Amniotic epithelial cell (primary cell): ENCODE results near the gene SOX4.
"Not testable (repeated sequence)": the region's sequence is repeated elsewhere in the genome, so short reads cannot be mapped to it uniquely, and the experiment has no call there.

Source experiments
- DNase-seq: peaks from one replicate; pipeline ENCODE4 v3.0.0-alpha.2; 2010; ENCODE audit warnings: low read depth

The SOX4 gene

GRCh38 chr6:21593412-21593926 is at the start of gene SOX4:
TSS of gene SOX4 (plus strand) at chr6:21593751. CDS start at chr6:21594535, 784 bp downstream.
- peak; percentile 96 for DNase-seq

- not testable (repeated sequence) for DNase-seq
Observed at GRCh38 chr6:21552286-21552685, 41.3 kb upstream of the SOX4 start.

DNA sequence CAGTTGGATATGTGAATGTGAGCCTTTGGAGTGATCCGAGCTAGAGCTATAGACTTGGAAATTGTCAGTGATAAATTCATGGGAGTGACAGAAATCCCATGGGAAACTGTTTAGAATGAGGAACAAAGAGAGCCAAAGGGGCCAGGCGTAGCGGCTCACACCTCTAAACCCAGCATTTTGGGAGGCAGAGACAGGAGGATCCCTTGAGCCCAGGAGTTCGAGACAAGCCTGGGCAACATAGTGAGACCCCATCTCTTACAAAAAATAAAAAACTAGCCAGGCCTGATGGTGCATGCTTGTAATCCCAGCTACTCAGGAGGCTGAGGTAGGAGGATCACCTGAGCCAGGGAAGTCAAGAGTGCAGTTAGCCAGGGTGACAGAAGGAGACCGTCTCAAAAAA is 39.3 kb upstream of the SOX4 start:
- no peak for DNase-seq

GRCh38 chr6:21555197-21555596 is 38.4 kb upstream of the SOX4 start:
- DNase-seq, result no peak

DNA sequence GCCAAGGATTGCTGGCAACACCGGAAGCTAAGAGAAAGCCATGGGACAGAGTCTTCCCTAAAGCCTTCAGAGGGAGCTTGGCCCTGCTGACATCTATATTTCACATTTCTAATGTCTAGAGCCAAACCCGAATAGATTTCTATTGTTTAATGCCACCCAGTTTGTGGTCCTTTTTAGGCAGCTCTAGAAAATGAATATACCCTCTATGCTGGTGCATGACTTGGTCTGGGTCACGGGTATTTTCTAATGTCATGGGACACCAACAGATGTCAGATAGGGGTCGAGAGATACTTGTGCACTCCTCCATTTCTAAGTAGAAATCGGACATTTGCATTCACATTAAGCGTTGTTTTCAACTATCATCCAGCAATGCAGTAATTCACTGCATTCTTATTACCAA is 37.0 kb upstream of the SOX4 start:
- no peak for DNase-seq

DNA sequence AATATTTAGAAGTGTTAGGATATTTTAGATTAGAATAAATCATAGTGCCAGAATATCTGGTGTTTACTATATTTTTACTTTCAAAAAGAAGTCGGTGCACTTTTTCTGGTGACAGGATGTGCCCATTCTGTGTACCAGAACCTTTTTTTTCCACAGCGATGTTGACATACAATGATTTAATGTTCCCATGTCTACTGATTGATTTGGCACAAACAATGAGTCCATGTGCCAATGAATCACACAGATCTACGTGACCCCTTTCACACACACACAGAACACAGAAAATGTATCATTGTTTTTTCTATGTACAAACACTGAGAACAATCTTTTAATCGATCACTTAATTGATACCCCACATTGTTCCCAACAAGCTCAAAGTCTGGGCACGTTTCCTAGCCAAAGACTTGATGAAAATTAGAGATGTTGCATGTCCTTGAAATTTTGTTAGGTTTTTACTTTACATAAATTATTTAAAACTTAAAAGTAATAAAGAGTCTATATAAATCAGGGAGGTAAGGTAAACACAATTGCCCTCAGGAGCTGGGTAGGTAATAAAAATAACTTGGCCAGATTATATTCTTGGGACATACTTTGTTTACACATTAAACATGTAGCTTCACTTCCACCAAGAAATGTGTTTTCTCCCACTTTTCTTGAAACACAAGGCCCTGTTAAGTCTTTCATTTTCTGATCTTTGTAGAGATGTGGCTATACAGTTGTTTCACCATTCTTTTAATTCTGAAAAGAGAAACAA is 36.4 kb upstream of the SOX4 start:
- DNase-seq, result no peak

DNA sequence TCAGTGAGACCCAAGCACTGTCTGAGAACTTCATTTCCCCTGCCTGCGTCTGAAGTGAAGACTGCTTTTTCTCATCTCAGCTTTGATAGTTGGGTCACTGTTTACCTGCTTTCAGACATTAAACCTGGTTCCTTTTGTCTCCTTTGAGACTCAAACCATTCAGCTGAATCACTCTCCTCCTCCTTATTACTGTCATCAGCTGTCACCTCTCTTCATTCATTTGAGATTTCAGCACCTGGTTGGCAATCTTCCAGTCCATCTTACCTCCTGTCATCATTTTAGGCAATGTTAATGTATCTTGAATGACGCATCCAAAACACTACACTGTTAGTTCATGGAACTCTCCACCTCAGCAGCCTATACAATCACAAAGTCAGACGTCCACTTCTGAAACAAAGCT is 34.3 kb upstream of the SOX4 start:
- DNase-seq, result no peak

DNA sequence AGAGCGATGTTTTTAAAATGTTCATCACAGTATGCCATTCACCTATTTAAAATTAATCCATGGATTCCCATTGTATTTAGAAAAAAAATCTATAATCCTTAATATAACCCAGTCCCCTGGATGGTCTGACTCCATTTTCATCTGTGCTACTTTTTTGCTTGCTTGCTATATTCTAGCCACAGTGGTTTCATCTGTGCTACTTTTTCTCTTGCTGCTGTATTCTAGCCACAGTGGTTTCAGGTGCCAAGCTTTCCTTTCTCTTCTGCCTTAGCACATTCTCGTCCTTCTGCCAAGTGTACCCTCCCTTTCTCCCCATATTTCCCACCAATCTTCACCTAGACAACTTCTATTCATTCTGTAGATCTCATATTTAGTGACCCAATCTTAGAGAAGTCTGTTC is 33.3 kb upstream of the SOX4 start:
- no peak for DNase-seq

GRCh38 chr6:21565431-21565830 is 28.1 kb upstream of the SOX4 start:
- no peak for DNase-seq

GRCh38 chr6:21578523-21578922 is 15.0 kb upstream of the SOX4 start:
- no peak for DNase-seq

DNA sequence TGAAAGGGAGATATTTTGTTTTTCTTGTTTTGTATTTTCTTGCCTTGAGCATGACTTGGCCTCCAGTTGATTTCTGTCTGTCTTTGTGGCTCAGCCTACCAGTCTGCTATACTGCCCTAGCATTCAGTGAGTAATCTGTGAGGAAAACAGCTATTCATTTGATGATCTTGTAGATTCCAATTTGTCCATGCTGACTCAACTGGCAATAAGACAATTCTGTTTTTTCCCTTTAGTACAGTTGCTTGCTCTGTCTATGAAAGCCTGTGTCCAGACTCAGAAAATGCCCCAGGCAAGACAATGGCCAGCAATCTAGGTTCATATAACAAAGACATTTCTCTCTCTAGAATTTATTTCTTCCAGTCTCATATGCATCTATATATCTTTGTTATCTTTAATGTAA is 10.9 kb upstream of the SOX4 start:
- no peak for DNase-seq

- no peak for DNase-seq
Observed at GRCh38 chr6:21586300-21586699, 7.3 kb upstream of the SOX4 start.

- DNase-seq, result peak; percentile 13
Observed at GRCh38 chr6:21586740-21587178, 6.8 kb upstream of the SOX4 start.

DNA sequence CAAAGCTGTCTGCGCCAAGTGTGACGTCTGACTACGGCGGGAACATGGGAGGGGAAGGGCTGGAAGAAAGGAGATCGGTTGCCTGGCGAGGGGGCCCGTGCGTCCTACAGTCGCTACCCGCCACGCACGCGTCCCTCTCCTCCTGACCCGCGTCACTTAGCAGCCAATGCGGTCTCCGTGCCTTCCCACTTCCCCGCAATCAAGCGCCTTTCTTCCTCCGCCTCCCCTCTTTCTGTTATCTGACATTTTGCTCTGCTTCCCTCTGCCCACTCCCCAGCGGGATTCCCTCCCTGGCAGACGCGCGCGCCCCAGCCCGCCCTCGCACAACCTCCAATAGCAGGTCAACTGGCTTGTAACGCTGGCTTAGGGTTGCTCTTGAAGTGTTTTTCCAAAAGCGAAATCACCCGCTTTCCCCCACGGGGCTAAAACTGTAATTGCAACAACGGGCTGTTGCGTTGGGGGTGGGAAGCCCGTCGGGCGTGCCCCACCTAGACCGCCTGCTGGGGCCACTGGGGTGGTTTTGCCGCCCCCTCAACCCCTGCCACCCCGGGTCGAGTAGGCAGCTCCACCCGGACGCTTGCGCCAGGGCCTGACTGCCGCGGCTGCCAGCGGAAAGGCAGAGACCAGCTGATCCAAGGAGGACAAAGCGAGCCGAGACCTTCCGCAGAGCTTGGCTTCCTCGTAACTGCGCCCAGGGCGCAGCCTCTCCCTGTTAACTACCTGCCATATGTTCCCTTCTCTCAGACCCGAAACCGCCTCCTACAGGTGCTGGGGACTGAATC is 6.2 kb upstream of the SOX4 start:
- DNase-seq, result peak; percentile 68

DNA sequence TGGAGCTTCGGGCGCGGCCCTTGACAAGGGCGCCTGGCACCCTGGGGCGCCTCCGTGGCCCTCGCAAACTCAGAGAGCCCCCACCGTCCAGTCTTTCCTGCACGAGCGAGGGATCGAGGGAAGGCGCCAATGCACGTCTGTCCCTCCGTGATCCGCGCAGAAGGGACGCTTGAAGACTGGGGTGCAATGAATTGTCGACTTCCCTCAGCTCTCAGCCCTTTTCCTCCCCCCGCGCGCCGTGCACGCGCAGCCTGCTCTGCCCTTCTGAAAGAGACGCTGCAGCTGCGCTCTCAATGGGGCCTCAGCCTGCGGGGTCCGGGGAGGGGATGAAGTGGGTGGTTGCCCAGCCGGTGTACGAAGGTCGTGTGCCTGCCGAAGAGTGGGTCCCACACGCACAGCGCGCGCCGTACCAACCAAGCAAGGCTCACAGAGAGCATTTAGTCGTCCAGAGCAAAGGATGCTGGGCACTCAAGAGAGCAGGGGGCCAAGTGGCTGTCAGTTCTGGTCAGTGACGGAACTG is 5.5 kb upstream of the SOX4 start:
- peak; percentile 55 for DNase-seq

DNA sequence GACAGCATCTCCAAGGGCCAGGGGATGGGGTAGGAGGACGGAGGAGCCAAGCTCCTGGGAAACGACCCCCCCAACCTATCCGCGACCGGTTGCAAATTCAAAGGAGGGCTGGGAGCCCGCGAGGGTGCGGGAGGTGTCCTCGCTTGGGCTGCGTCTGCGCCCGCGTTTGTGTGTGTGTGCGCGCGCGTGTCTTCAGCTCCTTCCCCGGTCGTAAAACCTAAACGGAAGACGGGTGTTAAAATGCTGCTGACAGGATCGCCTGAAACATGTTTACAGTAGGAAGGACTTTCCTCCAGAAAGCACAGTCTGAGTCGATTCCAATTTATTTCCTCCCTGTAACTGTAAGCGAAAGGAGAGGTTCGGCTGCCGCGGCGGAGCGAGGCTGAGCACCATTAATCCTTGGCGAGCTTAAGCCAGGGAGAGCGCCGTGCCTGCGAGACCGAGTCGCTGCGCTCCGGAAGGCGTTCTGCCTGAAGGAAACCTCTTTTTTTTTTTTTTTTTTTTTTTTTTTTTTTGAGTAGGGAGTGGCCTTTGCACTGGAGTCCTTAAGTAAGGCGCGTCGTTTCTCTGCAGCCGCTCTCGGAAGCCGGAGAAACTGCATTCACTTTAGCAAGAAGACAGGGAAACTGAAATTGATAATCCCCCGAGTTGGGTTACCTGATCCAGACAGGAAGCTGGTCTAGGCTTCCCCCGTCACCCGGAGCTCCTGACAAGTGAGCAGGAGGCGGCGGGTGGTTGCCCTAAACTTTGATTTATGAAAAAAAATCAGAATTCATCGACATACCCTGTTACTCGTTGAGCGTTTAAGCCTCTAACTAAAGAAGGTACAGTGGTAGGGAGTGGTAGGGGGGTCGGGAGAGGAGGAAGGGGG is 4.8 kb upstream of the SOX4 start:
- DNase-seq, result peak; percentile 89

DNA sequence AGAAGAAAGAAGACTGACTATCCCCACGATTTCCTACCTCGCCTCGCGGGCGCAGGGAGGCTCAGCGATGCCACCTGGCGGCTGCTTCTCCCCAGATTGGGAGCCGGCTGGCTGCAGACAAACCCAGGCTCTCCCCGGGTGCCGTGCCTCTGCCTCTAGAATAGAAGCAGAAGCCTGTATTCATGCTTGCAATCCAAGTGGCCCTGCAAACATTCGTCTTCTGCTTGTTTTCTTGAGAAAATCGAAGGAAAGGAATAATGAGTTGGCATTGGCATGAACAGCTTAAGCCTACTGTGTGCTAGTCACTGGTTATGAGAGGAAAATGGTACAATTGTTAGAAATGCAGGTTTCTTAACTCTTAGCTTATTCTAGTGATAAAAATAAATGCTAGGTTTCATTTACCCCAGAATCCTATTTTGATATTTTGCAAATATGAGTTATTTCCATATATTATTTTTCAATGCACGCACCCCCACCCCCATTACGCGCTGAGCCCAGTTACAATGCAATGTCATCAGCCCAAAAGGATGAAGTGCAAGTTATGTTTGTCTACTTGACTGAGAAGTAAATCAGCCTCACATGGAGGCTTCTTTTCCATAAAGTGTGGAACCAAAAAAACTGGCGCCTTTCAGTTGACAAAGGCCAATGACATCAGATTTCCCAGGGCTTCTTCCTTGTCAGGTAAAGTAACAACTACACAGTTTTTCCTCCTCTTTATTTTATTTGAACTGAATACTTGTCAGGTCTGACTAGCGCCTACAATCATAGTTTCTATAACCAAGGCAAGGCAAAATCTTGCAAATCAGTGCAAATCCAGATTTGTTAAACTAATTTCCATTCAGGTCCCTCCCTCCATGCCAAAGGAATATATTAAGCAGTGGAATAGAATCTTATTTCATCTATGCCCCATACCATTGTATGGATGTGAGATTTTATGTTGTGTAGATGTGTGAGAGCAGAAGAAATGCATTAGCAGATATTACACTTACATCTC is 3.9 kb upstream of the SOX4 start:
- DNase-seq, result peak; percentile 74

DNA sequence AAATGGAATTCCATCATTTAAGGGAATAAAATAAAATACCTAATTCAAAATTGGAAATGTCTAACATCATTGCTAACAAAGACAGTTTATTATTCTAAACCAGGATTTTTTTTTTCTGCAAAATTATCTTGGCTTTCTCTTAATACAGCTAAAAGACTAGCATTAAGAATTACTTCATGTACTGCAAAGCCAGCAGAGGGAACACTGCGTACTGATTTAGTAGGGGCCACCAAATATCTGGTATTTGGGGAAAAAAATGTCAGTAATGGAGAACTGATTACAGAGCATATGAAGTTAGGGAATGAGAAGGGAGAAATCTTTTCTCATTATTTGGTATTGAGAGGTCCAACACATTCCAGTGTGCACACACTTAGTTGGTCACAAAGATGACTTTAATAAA is 3.2 kb upstream of the SOX4 start:
- no peak for DNase-seq

- no peak for DNase-seq
Observed at GRCh38 chr6:21591446-21591845, 2.1 kb upstream of the SOX4 start.

DNA sequence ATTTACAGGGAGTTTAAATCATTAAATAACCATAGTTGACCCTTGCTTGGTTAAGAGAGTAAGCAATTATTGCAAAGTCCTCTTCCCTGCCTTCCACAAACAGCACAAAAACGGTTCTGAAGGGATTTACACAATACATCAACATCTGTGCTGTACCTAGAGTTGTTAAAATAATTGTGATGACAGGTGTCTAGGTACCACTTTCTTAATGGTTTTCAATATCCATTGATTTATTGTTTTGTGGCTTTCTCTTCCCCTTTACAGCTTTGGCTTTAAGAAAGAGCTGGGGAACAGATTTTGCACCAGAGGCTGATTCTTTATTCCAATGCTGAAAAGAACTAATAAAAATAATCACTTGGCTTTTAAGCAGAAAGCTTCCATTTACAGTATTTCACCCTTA is 598 bp upstream of the SOX4 start:
- no peak for DNase-seq

DNA sequence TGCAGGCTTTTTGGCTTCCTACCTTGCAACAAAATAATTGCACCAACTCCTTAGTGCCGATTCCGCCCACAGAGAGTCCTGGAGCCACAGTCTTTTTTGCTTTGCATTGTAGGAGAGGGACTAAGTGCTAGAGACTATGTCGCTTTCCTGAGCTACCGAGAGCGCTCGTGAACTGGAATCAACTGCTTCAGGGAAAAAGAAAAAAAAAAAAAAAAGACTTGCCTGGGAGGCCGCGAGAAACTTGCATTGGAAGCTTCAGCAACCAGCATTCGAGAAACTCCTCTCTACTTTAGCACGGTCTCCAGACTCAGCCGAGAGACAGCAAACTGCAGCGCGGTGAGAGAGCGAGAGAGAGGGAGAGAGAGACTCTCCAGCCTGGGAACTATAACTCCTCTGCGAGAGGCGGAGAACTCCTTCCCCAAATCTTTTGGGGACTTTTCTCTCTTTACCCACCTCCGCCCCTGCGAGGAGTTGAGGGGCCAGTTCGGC is 420 bp downstream of the SOX4 start:
- peak; percentile 76 for DNase-seq
